CD14-positive monocyte (primary cell): ENCODE data around the gene UAP1. TPM values are rescaled to one million over a fixed set of nuclear protein-coding genes. Genes with fewer than 3 reads are reported as not detected.

ENCODE experiments used
- DNase-seq, 3 donors: peaks; one replicate each; pipeline ENCODE4 v3.0.0-alpha.2; 2011 to 2022
- H2AFZ ChIP-seq: 2 replicates; pipeline ENCODE4 v1.6.0; 2012; ENCODE audit warnings: mild to moderate bottlenecking, low read depth, low read length, inconsistent platforms; ENCODE audit not compliant: insufficient read depth, poor library complexity, severe bottlenecking
- H3K27ac ChIP-seq, 2 donors: 1 replicate in 1 of 2; 2 replicates in 1 of 2; pipeline ENCODE4 v1.5.1; 2012 to 2013; ENCODE audit warnings: low read length in 2 of 2, control low read depth in 1 of 2, inconsistent platforms in 1 of 2, low read depth in 1 of 2, mild to moderate bottlenecking in 1 of 2
- H3K27me3 ChIP-seq, 2 donors: one replicate each; pipeline versions ENCODE4 v1.6.0 to v1.6.1; 2011 to 2013; ENCODE audit warnings: low read length in 2 of 2; ENCODE audit not compliant: control insufficient read depth in 2 of 2, insufficient read depth in 2 of 2
- H3K36me3 ChIP-seq, 2 donors: replicated peaks in 1 of 2; 1 replicate in 1 of 2; 2 replicates in 1 of 2; pipeline versions ENCODE4 v1.5.1 to v1.6.1; 2012 to 2013; ENCODE audit warnings: low read length in 2 of 2, control low read depth in 1 of 2, inconsistent platforms in 1 of 2, mild to moderate bottlenecking in 1 of 2; ENCODE audit not compliant: insufficient read depth in 2 of 2, control insufficient read depth in 1 of 2
- H3K4me1 ChIP-seq, 2 donors: 1 replicate in 1 of 2; 2 replicates in 1 of 2; pipeline versions ENCODE4 v1.5.1 to v1.6.1; 2012 to 2013; ENCODE audit warnings: low read length in 2 of 2, control low read depth in 1 of 2, inconsistent platforms in 1 of 2, mild to moderate bottlenecking in 1 of 2, moderate library complexity in 1 of 2; ENCODE audit not compliant: insufficient read depth in 2 of 2, control insufficient read depth in 1 of 2
- H3K4me2 ChIP-seq: replicated peaks from 2 replicates; pipeline ENCODE3; 2012; ENCODE audit warnings: low read length, moderate library complexity, mild to moderate bottlenecking; ENCODE audit not compliant: poor library complexity, severe bottlenecking; ENCODE audit errors: extremely low read depth
- H3K4me3 ChIP-seq, 3 experiments: fragments of 200-600 bp in 1 of 3; sonication (generic) in 1 of 3; replicated peaks in 1 of 3; 1 replicate in 2 of 3; 2 replicates in 1 of 3; pipeline ENCODE4 v1.5.1; 2011 to 2013; ENCODE audit warnings: low read length in 3 of 3, mild to moderate bottlenecking in 3 of 3, control low read depth in 2 of 3, low read depth in 2 of 3, inconsistent platforms in 1 of 3, moderate library complexity in 1 of 3
- H3K79me2 ChIP-seq: 2 replicates; pipeline ENCODE4 v1.6.0; 2012; ENCODE audit warnings: mild to moderate bottlenecking, control low read depth, inconsistent platforms, low read length, moderate library complexity; ENCODE audit not compliant: insufficient read depth
- H3K9ac ChIP-seq: 2 replicates; pipeline ENCODE4 v1.6.0; 2017; ENCODE audit warnings: low read length, mild to moderate bottlenecking; ENCODE audit not compliant: insufficient read depth, poor library complexity, severe bottlenecking
- H3K9me3 ChIP-seq, 2 donors: replicated peaks in 1 of 2; 1 replicate in 1 of 2; 2 replicates in 1 of 2; pipeline versions ENCODE4 v1.5.1 to v1.6.1; 2012 to 2013; ENCODE audit warnings: low read length in 2 of 2, control low read depth in 1 of 2; ENCODE audit not compliant: control insufficient read depth in 1 of 2, insufficient read depth in 1 of 2
- H4K20me1 ChIP-seq: 2 replicates; pipeline ENCODE4 v1.6.0; 2012; ENCODE audit warnings: mild to moderate bottlenecking, low read length, control low read depth, moderate library complexity; ENCODE audit not compliant: insufficient read depth
- H3K27ac Mint-ChIP-seq, 7 donors: one replicate each; pipeline ENCODE4 v1.8.0; 2020; ENCODE audit warnings: mild to moderate bottlenecking in 7 of 7, mixed read lengths in 7 of 7, moderate library complexity in 6 of 7, inconsistent platforms in 2 of 7
- H3K27me3 Mint-ChIP-seq, 3 donors: one replicate each; pipeline ENCODE4 v1.8.0; 2021 to 2022; ENCODE audit warnings: low read depth in 3 of 3, mild to moderate bottlenecking in 3 of 3, mixed read lengths in 3 of 3, moderate library complexity in 3 of 3, inconsistent platforms in 1 of 3
- H3K36me3 Mint-ChIP-seq, 2 donors: one replicate each; pipeline ENCODE4 v1.8.0; 2020; ENCODE audit warnings: mixed read lengths in 2 of 2, inconsistent platforms in 1 of 2, mild to moderate bottlenecking in 1 of 2
- H3K4me1 Mint-ChIP-seq: one replicate; pipeline ENCODE4 v1.8.0; 2020; ENCODE audit warnings: mild to moderate bottlenecking, mixed read lengths
- H3K4me3 Mint-ChIP-seq, 2 donors: one replicate each; pipeline ENCODE4 v1.8.0; 2020; ENCODE audit warnings: mild to moderate bottlenecking in 2 of 2, mixed read lengths in 2 of 2, moderate library complexity in 1 of 2
- H3K9me3 Mint-ChIP-seq, 7 donors: one replicate each; pipeline ENCODE4 v1.8.0; 2020 to 2022; ENCODE audit warnings: mixed read lengths in 7 of 7, mild to moderate bottlenecking in 6 of 7, moderate library complexity in 6 of 7, inconsistent platforms in 2 of 7
- WGBS: methylation state at CpG from one replicate; pipeline ENCODE4 v1.1.5; 2013; ENCODE audit warnings: missing lambda C conversion rate; ENCODE audit not compliant: insufficient coverage; 5-methylcytosine and 5-hydroxymethylcytosine counted together
- intact Hi-C, 2 donors: fragments of 100-400 bp; cut with micrococcal nuclease; formaldehyde crosslinking; loops; one replicate each; pipeline versions ENCODE4 v1.15.0 to v1.15.1; 2023
- polyA plus RNA-seq, 3 donors: library from polyadenylated mRNA; depleted of rRNA in 1 of 3; unstranded in 2 of 3; stranded (reverse) in 1 of 3; fragments of 300-500 nt in 2 of 3; fragments of >200 nt in 1 of 3; fragmentation: Illumina TruSeq in 2 of 3; gene quantifications; 1 replicate in 2 of 3; 2 replicates in 1 of 3; pipeline ENCODE4 v1.2.3, GENCODE V29; 2012 to 2021
- TF ChIP-seq, protein P1 (sequence below): fragments of 200-600 bp; IDR thresholded peaks from one replicate; pipeline ENCODE4 v1.8.0; 2022; ENCODE audit warnings: antibody characterized with exemption, mild to moderate bottlenecking

Gene UAP1
- polyA plus RNA-seq, 3 donors: 2.8 to 7.2 (median 5.9) TPM

DNA sequence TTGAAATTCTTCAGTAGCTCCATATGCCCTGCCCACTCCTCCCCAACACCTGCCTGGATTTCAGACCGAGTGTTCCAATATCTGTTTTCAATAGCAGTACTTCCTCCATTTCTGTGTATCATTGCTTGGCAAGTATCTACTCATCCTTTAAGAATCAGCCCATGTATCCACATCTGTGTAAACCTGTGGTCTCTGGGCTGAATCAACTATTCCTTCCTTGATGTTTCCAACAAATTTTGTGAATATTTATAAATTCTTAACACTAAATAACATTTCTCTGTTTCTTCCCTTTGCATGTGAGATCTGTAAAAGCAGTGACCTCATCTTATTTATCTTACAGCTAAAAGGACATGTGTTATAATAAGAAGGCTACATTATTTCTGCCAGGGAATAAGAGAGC is 26.0 kb upstream of the UAP1 start:
- Mint-ChIP-seq H3K27ac (no peak overlapping the region), H3K4me3 (no peak overlapping the region), H3K4me1 (peaks cover 5% of the 10 kb centered on the region), H3K27me3 (peaks cover 0 to 2% (median 0%) of the 10 kb centered on the region in 3 donors), H3K36me3 (peaks cover 3 to 8% of the 10 kb centered on the region in 2 donors), H3K9me3 (peaks cover 0 to 5% (median 2%) of the 10 kb centered on the region in 7 donors)
- intact Hi-C loops: no loop called here
- no peak for DNase-seq
- Histone ChIP-seq H4K20me1 (peaks cover 8% of the 10 kb centered on the region), H3K4me2 (no peak overlapping the region), H2AFZ (no peak overlapping the region), H3K9me3 (no peaks in the 10 kb centered on the region), H3K27ac (no peak overlapping the region), H3K36me3 (peaks cover 0 to 8% of the 10 kb centered on the region in 2 donors), H3K79me2 (no peaks in the 10 kb centered on the region), H3K4me3 (no peak overlapping the region), H3K4me1 (peaks cover 4 to 8% of the 10 kb centered on the region in 2 donors), H3K27me3 (no peaks in the 10 kb centered on the region), H3K9ac (no peak overlapping the region)
- TF ChIP-seq, protein P1, sequence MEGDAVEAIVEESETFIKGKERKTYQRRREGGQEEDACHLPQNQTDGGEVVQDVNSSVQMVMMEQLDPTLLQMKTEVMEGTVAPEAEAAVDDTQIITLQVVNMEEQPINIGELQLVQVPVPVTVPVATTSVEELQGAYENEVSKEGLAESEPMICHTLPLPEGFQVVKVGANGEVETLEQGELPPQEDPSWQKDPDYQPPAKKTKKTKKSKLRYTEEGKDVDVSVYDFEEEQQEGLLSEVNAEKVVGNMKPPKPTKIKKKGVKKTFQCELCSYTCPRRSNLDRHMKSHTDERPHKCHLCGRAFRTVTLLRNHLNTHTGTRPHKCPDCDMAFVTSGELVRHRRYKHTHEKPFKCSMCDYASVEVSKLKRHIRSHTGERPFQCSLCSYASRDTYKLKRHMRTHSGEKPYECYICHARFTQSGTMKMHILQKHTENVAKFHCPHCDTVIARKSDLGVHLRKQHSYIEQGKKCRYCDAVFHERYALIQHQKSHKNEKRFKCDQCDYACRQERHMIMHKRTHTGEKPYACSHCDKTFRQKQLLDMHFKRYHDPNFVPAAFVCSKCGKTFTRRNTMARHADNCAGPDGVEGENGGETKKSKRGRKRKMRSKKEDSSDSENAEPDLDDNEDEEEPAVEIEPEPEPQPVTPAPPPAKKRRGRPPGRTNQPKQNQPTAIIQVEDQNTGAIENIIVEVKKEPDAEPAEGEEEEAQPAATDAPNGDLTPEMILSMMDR: no peak
- WGBS: 83% methylated on average over 1 of the region's 1 CpG

GRCh38 chr1:162536511-162536910 is 25.0 kb upstream of the UAP1 start:
- H3K9me3 Mint-ChIP-seq: peaks cover under 1 to 12% (median 6%) of the 10 kb centered on the region in 7 donors
- H3K36me3 ChIP-seq: peaks cover 0 to 3% of the 10 kb centered on the region in 2 donors

More at GRCh38 chr1:162536511-162536910, 25.0 kb upstream of the UAP1 start:
- no peaks in the 10 kb centered on the region for H3K27me3 ChIP-seq
- no peaks in the 10 kb centered on the region for H3K4me1 Mint-ChIP-seq
- no peak overlapping the region for H3K4me3 Mint-ChIP-seq
- peaks cover 1 to 3% of the 10 kb centered on the region in 2 donors for H3K36me3 Mint-ChIP-seq
- TF ChIP-seq, protein P1: no peak
- intact Hi-C loops: no loop called here
- H3K27ac Mint-ChIP-seq: no peak overlapping the region
- no peak overlapping the region for H2AFZ ChIP-seq
- H3K9ac ChIP-seq: no peak overlapping the region
- no peak for DNase-seq
- H3K4me1 ChIP-seq: no peaks in the 10 kb centered on the region
- no peak overlapping the region for H3K4me3 ChIP-seq
- no peak overlapping the region for H3K27ac ChIP-seq
- H3K27me3 Mint-ChIP-seq: peaks cover 0 to 2% (median 0%) of the 10 kb centered on the region in 3 donors
- no CpG with 5 or more reads among the region's 2 CpGs for WGBS
- no peaks in the 10 kb centered on the region for H3K79me2 ChIP-seq
- no peaks in the 10 kb centered on the region for H3K9me3 ChIP-seq
- H3K4me2 ChIP-seq: no peak overlapping the region
- H4K20me1 ChIP-seq: no peaks in the 10 kb centered on the region
